C4-2B (cell line): ENCODE data around the gene TMEM87B.

ENCODE experiments used
- ZFX ChIP-seq: fragments of 450-650 bp; IDR thresholded peaks from 2 replicates; pipeline ENCODE4 v1.6.1; 2017
- TF ChIP-seq, protein P1 (sequence below): fragments of 450-650 bp; conservative IDR thresholded peaks from 2 replicates; pipeline ENCODE4 v1.5.1; 2017; ENCODE audit warnings: mild to moderate bottlenecking

GRCh38 chr2:112153179-112153490 lies 98.1 kb downstream of the TMEM87B start:
- TF ChIP-seq, protein P1, sequence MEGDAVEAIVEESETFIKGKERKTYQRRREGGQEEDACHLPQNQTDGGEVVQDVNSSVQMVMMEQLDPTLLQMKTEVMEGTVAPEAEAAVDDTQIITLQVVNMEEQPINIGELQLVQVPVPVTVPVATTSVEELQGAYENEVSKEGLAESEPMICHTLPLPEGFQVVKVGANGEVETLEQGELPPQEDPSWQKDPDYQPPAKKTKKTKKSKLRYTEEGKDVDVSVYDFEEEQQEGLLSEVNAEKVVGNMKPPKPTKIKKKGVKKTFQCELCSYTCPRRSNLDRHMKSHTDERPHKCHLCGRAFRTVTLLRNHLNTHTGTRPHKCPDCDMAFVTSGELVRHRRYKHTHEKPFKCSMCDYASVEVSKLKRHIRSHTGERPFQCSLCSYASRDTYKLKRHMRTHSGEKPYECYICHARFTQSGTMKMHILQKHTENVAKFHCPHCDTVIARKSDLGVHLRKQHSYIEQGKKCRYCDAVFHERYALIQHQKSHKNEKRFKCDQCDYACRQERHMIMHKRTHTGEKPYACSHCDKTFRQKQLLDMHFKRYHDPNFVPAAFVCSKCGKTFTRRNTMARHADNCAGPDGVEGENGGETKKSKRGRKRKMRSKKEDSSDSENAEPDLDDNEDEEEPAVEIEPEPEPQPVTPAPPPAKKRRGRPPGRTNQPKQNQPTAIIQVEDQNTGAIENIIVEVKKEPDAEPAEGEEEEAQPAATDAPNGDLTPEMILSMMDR: no peak
- TF ChIP-seq ZFX: no peak
